HG03558 (cell line): ENCODE results near the gene SPOPL.

Source experiments
- ATAC-seq: cut with Tn5 transposase; IDR thresholded peaks from one replicate; pipeline ENCODE4 v1.9.1; 2021; ENCODE audit warnings: moderate number of reproducible peaks; ENCODE audit not compliant: unreplicated experiment; ENCODE audit errors: extremely low read depth

The SPOPL gene

GRCh38 chr2:138589663-138590062, 88.1 kb downstream of the SPOPL start:
- ATAC-seq: no peak

DNA sequence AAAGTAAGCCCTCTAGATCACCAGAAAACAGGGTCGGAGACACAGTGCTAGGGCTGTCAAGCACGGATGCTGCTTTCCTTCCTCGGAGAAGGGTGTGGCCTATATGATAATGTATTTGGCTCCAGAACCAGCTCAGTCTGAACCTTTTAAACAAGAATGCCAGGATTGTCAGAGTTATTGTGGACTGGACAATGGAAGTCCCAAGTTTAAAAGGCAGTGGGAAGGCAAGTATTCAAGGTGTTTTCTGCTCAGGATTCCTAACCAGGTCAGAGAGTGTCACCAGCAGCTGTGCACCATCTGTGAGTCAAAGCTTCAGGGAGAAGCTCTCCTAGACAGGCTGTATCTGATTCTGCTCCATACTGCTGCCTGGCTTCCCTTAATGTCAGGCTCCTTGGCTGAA, 94.8 kb downstream of the SPOPL start:
- no peak for ATAC-seq

DNA sequence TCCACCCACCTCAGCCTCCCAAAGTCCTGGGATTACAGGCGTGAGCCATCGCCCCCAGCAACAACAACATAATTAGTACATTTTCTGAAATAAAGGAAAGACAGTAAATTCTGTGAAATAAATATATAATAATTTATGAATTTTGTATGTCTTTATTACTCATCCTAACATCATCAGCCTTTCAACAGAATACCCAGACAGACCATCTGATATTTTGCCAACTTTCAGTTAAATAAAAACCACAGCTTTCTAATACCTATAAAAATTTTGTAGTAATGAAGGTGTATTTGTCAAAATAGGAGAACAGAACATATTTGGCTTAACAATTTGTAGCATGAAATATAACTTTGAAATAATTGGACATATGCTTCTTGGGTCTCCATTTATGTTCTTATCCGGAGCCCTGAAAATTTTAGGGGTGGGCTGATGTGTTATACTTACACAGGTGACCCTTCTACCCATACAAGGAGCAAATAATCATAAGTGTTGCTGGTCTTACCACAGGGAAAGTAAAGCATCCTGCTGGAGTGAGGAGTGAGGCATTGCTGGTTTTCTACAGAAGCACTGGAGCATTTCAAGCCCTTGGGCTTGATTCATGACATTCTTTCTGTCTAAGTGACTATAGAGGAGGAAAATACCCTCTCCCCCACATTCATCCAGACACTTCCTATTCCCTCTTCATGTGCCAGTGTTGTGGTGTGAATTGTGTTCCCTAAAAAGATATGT, 99.3 kb downstream of the SPOPL start:
- ATAC-seq: no peak

DNA sequence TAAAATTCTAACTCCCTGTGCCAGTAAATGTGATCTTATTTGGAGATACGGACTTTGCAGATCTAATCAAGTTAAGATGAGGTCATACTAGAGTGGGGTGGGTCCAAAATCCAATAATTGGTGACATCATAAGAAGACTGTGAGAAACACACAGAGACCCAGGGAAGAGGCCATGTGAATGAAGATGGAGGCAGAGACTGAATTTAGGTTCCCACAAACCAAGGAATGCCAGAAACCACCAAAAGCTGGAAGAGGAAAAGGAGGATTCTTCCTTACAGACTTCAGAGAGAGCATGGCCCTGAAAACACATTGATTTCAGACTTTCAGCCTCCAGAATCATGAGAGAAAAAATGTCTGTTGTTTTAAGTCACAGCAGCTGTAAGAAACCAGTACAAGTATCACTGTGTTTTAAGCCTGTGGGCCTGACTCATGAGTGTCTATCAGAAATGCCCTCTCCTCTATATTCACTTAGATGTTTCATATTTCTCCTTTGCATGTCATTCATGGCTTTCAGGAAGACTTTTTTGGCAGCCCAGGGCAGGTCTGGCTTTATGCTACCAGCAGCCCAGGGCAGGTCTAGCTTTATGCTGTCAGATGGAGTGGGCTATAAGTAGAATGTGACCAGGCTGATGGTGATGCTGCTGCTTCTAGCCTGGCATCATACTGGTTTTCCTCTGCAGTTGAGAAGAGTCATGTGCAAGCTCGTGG, 100.0 kb downstream of the SPOPL start:
- ATAC-seq: no peak

DNA sequence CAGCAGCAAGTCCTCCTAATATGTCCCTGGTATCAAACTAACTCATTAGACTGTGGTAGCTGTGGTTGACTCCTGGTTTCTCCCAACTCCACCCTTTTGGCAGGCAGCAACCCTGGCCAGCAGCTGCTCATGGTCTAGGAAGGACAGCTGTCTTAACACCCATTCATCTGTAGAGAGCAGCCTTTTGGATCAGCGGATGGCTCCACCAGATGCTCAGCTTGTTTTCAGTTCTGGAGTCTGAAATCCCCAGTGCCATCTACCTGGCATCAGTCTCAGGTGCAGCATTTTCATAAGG, 100.5 kb downstream of the SPOPL start:
- no peak for ATAC-seq

DNA sequence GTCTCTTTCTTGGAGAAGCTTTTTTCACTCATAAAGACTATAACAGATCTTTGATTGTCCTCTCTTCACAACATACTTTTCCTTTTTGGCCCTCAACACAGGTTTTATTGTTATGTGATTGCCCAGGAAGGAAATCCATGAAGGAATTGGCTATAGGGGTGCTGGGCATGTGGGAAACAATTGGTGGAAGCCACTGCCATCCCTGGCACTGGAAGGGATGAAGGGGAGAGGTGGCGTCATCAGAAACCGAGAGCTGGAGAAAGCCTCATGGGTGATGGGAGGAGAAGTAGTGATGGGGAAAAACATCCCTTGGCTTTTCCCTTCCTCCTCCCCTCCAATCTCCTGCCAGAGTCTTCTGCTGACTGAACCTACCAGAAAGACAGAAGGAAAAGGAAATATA, 106.2 kb downstream of the SPOPL start:
- no peak for ATAC-seq

DNA sequence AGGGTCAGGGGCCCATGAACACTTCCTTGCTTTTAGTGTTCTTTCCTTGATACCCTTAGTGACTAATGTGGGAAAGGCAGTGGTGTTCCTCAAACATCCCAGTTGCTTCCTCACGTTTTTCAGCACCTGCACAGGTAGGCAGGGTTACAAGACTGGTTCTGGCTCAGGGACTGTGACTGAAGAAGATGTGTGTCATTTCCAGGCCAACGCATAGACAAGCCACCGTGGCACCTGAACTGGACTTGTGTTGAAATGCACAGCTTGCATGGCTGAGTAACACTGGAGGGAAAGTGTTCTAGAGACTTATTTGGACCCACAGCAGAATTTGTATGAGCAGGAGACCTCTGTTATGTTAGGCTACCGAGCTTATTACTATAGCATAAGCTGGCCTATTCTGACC, 107.9 kb downstream of the SPOPL start:
- ATAC-seq: no peak

DNA sequence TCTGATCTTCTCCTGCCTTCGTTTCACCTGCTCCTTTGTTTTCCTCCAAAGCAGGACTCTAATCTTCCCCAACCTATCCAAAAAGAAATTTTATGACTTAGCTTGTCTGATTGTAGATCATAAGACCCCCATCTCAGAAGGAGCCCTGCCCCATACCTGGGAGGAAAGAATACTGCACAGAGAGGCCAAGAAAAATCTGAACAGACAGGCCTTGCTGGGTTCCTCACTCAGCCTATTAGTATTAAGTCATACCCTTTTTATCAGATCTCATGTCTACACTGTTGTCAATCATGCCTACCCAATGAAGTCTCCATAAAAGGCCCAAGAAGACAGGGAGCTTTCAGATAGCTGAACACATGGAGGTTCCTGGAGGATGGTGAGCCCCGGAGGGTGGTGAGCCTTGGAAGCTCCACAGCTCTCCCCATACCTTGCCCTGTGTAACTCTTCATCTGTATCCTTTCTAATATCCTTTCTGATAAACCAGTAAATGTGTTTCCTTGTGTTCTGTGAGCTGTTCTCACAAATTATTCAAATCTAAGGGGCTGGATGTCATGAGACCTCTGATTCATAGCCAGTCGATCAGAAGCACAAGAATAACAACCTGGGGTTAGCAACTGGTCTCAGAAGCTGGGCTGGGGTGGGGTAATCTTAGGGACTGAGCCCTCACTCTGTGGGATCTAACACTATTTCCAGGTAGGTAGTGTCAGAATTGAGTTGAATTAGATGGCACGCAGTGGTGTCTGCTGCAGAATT, 108.8 kb downstream of the SPOPL start:
- ATAC-seq: no peak

DNA sequence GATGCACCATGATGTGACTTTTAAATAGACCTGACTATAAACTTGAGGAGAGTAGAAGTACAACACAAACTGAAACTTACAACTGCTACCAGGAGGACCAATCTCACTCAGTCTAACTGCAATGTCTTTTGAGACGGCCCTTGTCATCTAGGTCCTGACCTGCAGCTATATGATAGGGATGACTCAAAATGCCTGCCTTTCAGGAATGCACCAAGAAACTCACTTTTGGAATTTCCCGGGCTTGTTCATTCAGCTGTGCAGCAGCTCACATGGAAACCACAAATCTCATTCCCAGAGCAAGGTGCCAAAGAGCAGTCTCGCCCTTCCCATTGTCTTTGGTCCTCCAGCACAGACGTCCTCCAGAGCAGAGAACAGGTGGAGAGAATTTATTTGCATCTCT, 113.7 kb downstream of the SPOPL start:
- no peak for ATAC-seq

DNA sequence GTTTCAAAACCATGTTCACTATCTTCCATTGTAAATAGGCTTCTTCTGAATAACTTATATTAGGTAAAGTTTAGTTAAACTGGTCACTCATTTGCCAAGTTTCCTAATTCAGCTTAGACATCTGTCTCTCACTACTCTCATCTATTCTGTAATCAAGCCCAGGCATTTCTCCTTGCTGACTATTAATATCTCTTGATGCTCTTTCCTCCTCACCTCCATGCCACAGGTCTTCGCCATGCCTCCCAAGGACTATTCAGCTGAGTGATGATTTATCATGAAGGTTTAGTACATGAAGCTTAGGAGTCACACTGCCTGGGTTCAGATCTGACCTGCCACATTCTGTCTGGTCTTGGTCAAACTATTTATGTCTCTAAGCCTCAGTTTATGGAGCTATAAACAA, 115.5 kb downstream of the SPOPL start:
- ATAC-seq: no peak

- ATAC-seq: no peak
Observed at GRCh38 chr2:138618971-138619370, 117.4 kb downstream of the SPOPL start.

DNA sequence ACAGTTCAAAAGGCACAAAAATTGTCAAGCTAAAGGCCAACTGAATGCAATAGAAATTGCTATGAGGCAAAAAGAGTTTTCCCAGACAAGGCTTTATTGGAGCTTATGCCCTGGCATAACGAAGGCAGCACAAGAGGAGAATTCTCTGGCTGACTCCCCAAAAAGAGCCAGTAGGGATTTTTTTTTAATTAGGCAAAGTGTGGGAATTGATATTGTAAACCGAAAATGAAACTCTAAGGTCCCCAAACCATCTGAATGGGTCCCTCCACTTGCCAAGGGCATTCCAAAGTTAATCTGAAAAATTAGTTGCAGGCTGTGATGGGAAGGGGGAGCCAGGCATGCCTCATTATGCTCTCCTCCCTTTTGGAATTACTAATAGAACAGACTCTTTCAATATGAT, 118.9 kb downstream of the SPOPL start:
- ATAC-seq: no peak

- no peak for ATAC-seq
Observed at GRCh38 chr2:138621139-138621538, 119.6 kb downstream of the SPOPL start.

DNA sequence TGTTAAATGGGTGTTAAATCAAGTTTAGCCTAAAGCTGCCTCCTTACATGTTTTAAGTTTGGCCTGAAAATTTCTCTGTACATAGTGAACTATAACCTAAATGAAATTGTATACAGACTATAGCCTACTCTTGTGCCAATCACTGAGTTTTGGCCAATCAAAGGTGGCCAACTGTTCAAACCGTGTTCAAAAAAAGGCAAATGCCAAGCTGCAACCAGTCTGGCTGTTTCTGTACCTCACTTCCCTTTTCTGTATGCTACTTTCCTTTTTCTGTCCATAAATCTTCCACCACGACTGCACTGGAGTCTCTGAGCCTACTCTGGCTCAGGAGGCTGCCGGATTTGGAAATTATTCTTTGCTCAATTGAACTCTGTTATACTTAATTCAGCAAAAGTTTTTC, 121.0 kb downstream of the SPOPL start:
- ATAC-seq: no peak
